HepG2 (cell line): ENCODE data around the gene BTBD6. TPM values are rescaled to one million over a fixed set of nuclear protein-coding genes. Genes with fewer than 3 reads are reported as not detected.

Experiments
- ATAC-seq: fragments of 200-7000 bp; cut with Tn5 transposase; 3 replicates; pipeline ENCODE4 v1.9.1; 2020; ENCODE audit warnings: mild to moderate bottlenecking, moderate library complexity
- BruUV-seq: library from RNA; stranded (reverse); fragments of 400-500 nt; replicated peaks from 2 replicates; lab custom pipeline; 2021; lab: Mats Ljungman, UMichigan
- CTCF ChIA-PET: fragments of 300-600 bp; formaldehyde crosslinking; extraction: SDS; loops from one replicate; lab custom pipeline; 2021; ENCODE audit warnings: low total read pairs, inconsistent platforms, low intra/inter-chr PET ratio; lab: Yijun Ruan, JAX
- POLR2A ChIA-PET: fragments of 350-600 bp; sonication (Branson Sonifier 250); formaldehyde crosslinking; loops from one replicate; lab custom pipeline; 2020; ENCODE audit warnings: antibody characterized with exemption, inconsistent platforms; lab: Yijun Ruan, JAX
- DNase-seq: peaks from one replicate; pipeline ENCODE4 v3.0.0-alpha.2; 2015; ENCODE audit warnings: low spot score
- FAIRE-seq: peaks from 3 replicates; lab custom pipeline; 2011; peaks lifted over from hg19 to GRCh38; lab: Jason Lieb, UNC
- H2AFZ ChIP-seq: one replicate; pipeline ENCODE4 v1.6.1; 2011; ENCODE audit warnings: low read length, inconsistent platforms
- H3K27ac ChIP-seq: fragments of 300-600 bp; 3 replicates; pipeline ENCODE4 v1.8.0; 2011; ENCODE audit warnings: mixed run types, mild to moderate bottlenecking, mixed read lengths, low read length, inconsistent platforms; ENCODE audit not compliant: insufficient read depth; ENCODE audit errors: extremely low read length
- H3K27me3 ChIP-seq, 2 experiments: fragments of 200-600 bp in 1 of 2; 2 replicates in 1 of 2; 3 replicates in 1 of 2; pipeline versions ENCODE4 v1.6.0 to v1.8.0; 2011; ENCODE audit warnings: low read length in 2 of 2, mild to moderate bottlenecking in 2 of 2, moderate library complexity in 2 of 2, inconsistent platforms in 1 of 2; ENCODE audit not compliant: insufficient read depth in 2 of 2, control insufficient read depth in 1 of 2
- H3K36me3 ChIP-seq, 2 experiments: fragments of 200-600 bp in 1 of 2; replicated peaks in 1 of 2; 2 replicates in 1 of 2; 3 replicates in 1 of 2; pipeline versions ENCODE4 v1.5.1 to v1.8.0; 2011; ENCODE audit warnings: low read length in 2 of 2, inconsistent platforms in 1 of 2; ENCODE audit not compliant: insufficient read depth in 2 of 2, control insufficient read depth in 1 of 2
- H3K4me1 ChIP-seq: 2 replicates; pipeline ENCODE4 v1.5.1; 2012; ENCODE audit warnings: low read length, inconsistent platforms; ENCODE audit not compliant: insufficient read depth
- H3K4me2 ChIP-seq: 2 replicates; pipeline ENCODE4 v1.6.0; 2011; ENCODE audit warnings: low read depth, low read length, inconsistent platforms
- H3K4me3 ChIP-seq, 3 experiments: fragments of 200-600 bp in 1 of 3; sonication (generic), shearing (Covaris generic) in 1 of 3; replicated peaks in 1 of 3; 2 replicates each; pipeline ENCODE4 v1.5.1; 2011 to 2016; ENCODE audit warnings: low read length in 3 of 3, inconsistent platforms in 2 of 3, low read depth in 2 of 3, mild to moderate bottlenecking in 2 of 3, control low read depth in 1 of 3, mixed read lengths in 1 of 3; ENCODE audit not compliant: insufficient read depth in 1 of 3
- H3K79me2 ChIP-seq: one replicate; pipeline ENCODE4 v1.6.1; 2011; ENCODE audit warnings: low read length, inconsistent platforms; ENCODE audit not compliant: insufficient read depth
- H3K9ac ChIP-seq: 2 replicates; pipeline ENCODE4 v1.6.0; 2011; ENCODE audit warnings: mild to moderate bottlenecking, low read depth, low read length, inconsistent platforms; ENCODE audit not compliant: insufficient read depth
- H3K9me3 ChIP-seq: 2 replicates; pipeline ENCODE4 v1.5.1; 2012; ENCODE audit warnings: mild to moderate bottlenecking, low read length
- H4K20me1 ChIP-seq: 2 replicates; pipeline ENCODE4 v1.6.0; 2011; ENCODE audit warnings: inconsistent platforms, mild to moderate bottlenecking, low read length, moderate library complexity; ENCODE audit not compliant: insufficient read depth
- AGO2 ChIP-seq: fragments of 200-400 bp; formaldehyde crosslinking; optimal IDR thresholded peaks from 2 replicates; pipeline ENCODE3; 2017; ENCODE audit warnings: mild to moderate bottlenecking, low read depth, low read length, moderate library complexity
- MYPOP ChIP-seq: sonication (generic); formaldehyde crosslinking; IDR thresholded peaks from 2 replicates; pipeline ENCODE4 v1.8.1; 2023; ENCODE audit warnings: mild to moderate bottlenecking, moderate library complexity, missing genetic modification reagents
- PATZ1 ChIP-seq: sonication (generic); formaldehyde crosslinking; IDR thresholded peaks from 2 replicates; pipeline ENCODE4 v1.4.0; 2020; ENCODE audit warnings: missing genetic modification reagents
- SALL2 ChIP-seq: sonication (generic); formaldehyde crosslinking; IDR thresholded peaks from 2 replicates; pipeline ENCODE4 v1.8.1; 2023; ENCODE audit warnings: mild to moderate bottlenecking, missing genetic modification reagents, inconsistent platforms
- SRSF1 ChIP-seq: fragments of 200-400 bp; formaldehyde crosslinking; optimal IDR thresholded peaks from 2 replicates; pipeline ENCODE3; 2017; ENCODE audit warnings: mild to moderate bottlenecking, low read depth, low read length, moderate library complexity
- TP53 ChIP-seq: sonication (generic); formaldehyde crosslinking; conservative IDR thresholded peaks from 2 replicates; pipeline ENCODE4 v1.4.0; 2020; ENCODE audit warnings: missing genetic modification reagents
- ZBTB49 ChIP-seq: sonication (generic); formaldehyde crosslinking; IDR thresholded peaks from 2 replicates; pipeline ENCODE4 v1.4.0; 2020; ENCODE audit warnings: missing genetic modification reagents, borderline replicate concordance
- ZFX ChIP-seq: sonication (generic); formaldehyde crosslinking; IDR thresholded peaks from 2 replicates; pipeline ENCODE4 v1.4.0; 2020; ENCODE audit warnings: mild to moderate bottlenecking, low read depth, missing genetic modification reagents, moderate library complexity
- ZNF557 ChIP-seq: sonication (generic); formaldehyde crosslinking; IDR thresholded peaks from 2 replicates; pipeline ENCODE4 v1.4.0; 2020; ENCODE audit warnings: missing genetic modification reagents
- WGBS: methylation state at CpG from one replicate; pipeline ENCODE4 v1.1.6; 2017; ENCODE audit warnings: low lambda C conversion rate; 5-methylcytosine and 5-hydroxymethylcytosine counted together
- in situ Hi-C: cut with HindIII; loops from 2 replicates; pipeline ENCODE4 v1.10.0; 2017; ENCODE audit warnings: low pct_unique_long_range_greater_than_20kb; ENCODE audit not compliant: extremely low pct_ligation_motif_present
- intact Hi-C: fragments of 100-400 bp; cut with micrococcal nuclease; formaldehyde crosslinking; loops from one replicate; pipeline ENCODE4 v1.10.0; 2022; ENCODE audit not compliant: unreplicated experiment
- polyA plus RNA-seq, 8 experiments: library from polyadenylated mRNA; depleted of rRNA in 3 of 8; stranded (reverse) in 7 of 8; unstranded in 1 of 8; fragments of >200 nt; fragmentation: Illumina TruSeq in 4 of 8; extraction: Trizol in 4 of 8; gene quantifications; 2 replicates each; pipeline versions ENCODE4 v1.2.1 to v1.2.3, GENCODE V29; 2011 to 2016; ENCODE audit warnings: low read depth in 4 of 8, missing spikeins in 1 of 8, mixed read lengths in 1 of 8; ENCODE audit not compliant: insufficient read depth in 1 of 8
- total RNA-seq, 5 experiments: library from RNA; depleted of rRNA; stranded (reverse); fragments of >200 nt; fragmentation: Illumina TruSeq; extraction: Trizol; gene quantifications; 2 replicates each; pipeline ENCODE4 v1.2.3, GENCODE V29; 2016; ENCODE audit warnings: low read depth in 1 of 5
- TF ChIP-seq, protein P1 (sequence below): sonication (generic); formaldehyde crosslinking; IDR thresholded peaks from one replicate; pipeline ENCODE4 v1.5.1; 2020; ENCODE audit warnings: mild to moderate bottlenecking, missing genetic modification reagents; ENCODE audit errors: not compliant biosample characterization

Gene BTBD6
- total and polyA plus RNA-seq, 2 of the 13 experiments (the other 11 are each of a cell fraction or from before 2014, with no cell fraction given): not detected

- no peaks in the 10 kb centered on the region for H3K9me3 ChIP-seq
- ChIA-PET POLR2A (no interaction called here), CTCF (no interaction called here)
- no peaks in the 10 kb centered on the region for H3K79me2 ChIP-seq
- no peak for FAIRE-seq
- no peak overlapping the region for H3K4me2 ChIP-seq
- H2AFZ ChIP-seq: no peak overlapping the region
- in situ Hi-C loops: no loop called here
- H3K27ac ChIP-seq: no peak overlapping the region
- no peak overlapping the region for H3K4me3 ChIP-seq
- H3K9ac ChIP-seq: no peak overlapping the region
- intact Hi-C loops: no loop called here
- 31% methylated on average over 2 of the region's 13 CpGs for WGBS
- no TSS peak for BruUV-seq
- no peaks in the 10 kb centered on the region; the same call in 1 of the 2 replicates for H4K20me1 ChIP-seq
- peaks cover 0 to 3% of the 10 kb centered on the region in 2 experiments; a peak in 3 of 5 replicates for H3K27me3 ChIP-seq
- peak; percentile 59 for ATAC-seq
- peaks cover 0 to 2% of the 10 kb centered on the region in 2 experiments; a peak in 1 of 5 replicates for H3K36me3 ChIP-seq
- DNase-seq: no peak
- peaks cover 7% of the 10 kb centered on the region; the same call in 1 of the 2 replicates for H3K4me1 ChIP-seq
- TF ChIP-seq ZBTB49 (CRISPR knock-in tag): no peak
- no peak for TF ChIP-seq SRSF1
- TF ChIP-seq, protein P1, sequence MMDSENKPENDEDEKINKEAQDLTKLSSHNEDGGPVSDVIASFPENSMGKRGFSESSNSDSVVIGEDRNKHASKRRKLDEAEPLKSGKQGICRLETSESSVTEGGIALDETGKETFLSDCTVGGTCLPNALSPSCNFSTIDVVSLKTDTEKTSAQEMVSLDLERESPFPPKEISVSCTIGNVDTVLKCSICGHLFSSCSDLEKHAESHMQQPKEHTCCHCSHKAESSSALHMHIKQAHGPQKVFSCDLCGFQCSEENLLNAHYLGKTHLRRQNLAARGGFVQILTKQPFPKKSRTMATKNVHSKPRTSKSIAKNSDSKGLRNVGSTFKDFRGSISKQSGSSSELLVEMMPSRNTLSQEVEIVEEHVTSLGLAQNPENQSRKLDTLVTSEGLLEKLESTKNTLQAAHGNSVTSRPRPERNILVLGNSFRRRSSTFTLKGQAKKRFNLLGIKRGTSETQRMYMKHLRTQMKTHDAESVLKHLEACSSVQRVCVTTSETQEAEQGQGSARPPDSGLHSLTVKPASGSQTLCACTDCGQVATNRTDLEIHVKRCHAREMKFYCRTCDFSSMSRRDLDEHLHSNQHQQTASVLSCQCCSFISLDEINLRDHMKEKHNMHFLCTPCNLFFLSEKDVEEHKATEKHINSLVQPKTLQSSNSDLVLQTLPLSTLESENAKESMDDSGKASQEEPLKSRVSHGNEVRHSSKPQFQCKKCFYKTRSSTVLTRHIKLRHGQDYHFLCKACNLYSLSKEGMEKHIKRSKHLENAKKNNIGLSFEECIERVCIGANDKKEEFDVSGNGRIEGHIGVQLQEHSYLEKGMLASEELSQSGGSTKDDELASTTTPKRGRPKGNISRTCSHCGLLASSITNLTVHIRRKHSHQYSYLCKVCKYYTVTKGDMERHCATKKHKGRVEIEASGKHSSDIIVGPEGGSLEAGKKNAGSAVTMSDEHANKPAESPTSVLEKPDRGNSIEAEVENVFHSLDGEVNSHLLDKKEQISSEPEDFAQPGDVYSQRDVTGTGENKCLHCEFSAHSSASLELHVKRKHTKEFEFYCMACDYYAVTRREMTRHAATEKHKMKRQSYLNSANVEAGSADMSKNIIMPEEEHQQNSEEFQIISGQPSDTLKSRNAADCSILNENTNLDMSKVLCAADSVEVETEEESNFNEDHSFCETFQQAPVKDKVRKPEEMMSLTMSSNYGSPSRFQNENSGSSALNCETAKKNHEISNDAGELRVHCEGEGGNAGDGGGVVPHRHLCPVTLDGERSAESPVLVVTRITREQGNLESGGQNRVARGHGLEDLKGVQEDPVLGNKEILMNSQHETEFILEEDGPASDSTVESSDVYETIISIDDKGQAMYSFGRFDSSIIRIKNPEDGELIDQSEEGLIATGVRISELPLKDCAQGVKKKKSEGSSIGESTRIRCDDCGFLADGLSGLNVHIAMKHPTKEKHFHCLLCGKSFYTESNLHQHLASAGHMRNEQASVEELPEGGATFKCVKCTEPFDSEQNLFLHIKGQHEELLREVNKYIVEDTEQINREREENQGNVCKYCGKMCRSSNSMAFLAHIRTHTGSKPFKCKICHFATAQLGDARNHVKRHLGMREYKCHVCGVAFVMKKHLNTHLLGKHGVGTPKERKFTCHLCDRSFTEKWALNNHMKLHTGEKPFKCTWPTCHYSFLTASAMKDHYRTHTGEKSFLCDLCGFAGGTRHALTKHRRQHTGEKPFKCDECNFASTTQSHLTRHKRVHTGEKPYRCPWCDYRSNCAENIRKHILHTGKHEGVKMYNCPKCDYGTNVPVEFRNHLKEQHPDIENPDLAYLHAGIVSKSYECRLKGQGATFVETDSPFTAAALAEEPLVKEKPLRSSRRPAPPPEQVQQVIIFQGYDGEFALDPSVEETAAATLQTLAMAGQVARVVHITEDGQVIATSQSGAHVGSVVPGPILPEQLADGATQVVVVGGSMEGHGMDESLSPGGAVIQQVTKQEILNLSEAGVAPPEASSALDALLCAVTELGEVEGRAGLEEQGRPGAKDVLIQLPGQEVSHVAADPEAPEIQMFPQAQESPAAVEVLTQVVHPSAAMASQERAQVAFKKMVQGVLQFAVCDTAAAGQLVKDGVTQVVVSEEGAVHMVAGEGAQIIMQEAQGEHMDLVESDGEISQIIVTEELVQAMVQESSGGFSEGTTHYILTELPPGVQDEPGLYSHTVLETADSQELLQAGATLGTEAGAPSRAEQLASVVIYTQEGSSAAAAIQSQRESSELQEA (CRISPR knock-in tag): no peak
- no peak for TF ChIP-seq SALL2 (CRISPR knock-in tag)
- TF ChIP-seq ZNF557 (CRISPR knock-in tag): no peak
- TF ChIP-seq ZFX (CRISPR knock-in tag): peak; percentile 39; the same call in 1 of the 2 replicates
- TF ChIP-seq PATZ1: no peak
- no peak for TF ChIP-seq MYPOP (CRISPR knock-in tag)
- no peak for TF ChIP-seq TP53 (CRISPR knock-in tag)
- peak; percentile 60 for TF ChIP-seq AGO2
Measured at GRCh38 chr14:105207460-105207901, 40.9 kb upstream of the BTBD6 start.
